Measurements from ENCODE around the gene HLA-DQA2. TPM values are rescaled to one million over a fixed set of nuclear protein-coding genes. Genes with fewer than 3 reads are reported as not detected.
A peak's percentile ranks its signal among the peaks of the same experiment; 100 is the strongest.
"Not testable (repeated sequence)": the region's sequence is repeated elsewhere in the genome, so short reads cannot be mapped to it uniquely, and the experiment has no call there.

Gene HLA-DQA2
- not detected in 2 replicates for total RNA-seq

DNA sequence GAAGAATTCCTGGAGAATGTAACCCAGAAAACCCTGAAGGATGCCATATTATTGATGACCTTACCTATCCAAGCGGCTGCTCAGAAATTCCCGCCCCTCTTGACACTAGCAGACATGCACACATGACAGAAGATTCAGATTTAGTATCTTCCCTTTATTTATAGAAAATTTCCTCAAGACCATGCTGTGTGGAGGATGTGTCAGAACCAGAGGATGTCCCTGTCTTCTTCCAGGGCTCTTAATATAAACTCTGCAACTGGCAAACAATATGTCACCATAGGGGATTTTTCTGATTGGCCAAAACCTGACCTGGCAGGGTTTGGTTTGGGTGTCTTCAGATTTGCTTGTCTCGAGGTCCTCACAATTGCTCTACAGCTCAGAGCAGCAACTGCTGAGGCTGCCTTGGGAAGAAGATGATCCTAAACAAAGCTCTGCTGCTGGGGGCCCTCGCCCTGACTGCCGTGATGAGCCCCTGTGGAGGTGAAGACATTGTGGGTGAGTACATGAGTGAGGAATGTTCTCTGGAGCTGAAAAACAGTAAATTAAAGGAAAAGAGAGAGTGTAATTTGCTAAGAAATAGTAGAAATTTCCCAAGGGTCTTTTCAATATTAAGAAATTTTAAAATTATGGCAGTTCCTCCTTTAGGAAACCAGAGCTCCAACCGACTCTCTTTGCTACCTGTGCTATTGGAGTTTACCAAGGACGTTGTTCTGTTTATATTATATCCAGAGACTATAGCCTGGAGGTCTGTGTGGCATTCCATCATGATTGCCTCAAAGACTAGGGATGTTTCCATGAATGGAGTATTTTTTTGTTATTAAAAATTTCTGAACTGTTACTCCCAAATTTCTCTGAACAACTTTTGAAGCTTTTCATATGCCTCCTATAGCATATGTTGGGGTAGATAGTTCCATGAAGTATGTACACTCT, at the start of gene HLA-DQA2:
TSS of gene HLA-DQA2 (plus strand) at position 361 of the 930 bp plus-strand sequence. CDS start at position 414, 53 bp downstream.
- no peak for DNase-seq (ENCODE audit: low read depth in 2 of 2)

DNA sequence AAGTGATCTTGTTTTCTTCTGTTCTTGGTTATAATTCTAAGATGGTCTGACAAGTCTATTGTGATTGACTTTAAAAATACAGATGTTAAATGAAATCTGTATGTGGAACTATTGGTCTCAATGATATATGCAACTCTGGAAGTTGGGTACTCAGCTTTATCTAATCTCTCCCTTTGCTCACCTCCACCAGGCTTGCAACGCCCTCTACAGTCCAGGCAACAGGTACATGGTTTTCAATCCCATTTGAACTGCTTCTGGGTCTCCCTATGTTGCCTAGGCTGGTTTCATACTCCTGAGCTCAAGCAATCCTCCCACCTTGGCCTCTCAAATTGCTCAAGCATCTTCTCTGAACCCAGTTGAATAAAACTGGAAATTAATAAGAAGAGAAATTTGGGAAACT, 49.2 kb upstream of the HLA-DQA2 start:
- peak in 1 of 2 donors; percentile 38 for DNase-seq (ENCODE audit: low read depth in 2 of 2)

DNA sequence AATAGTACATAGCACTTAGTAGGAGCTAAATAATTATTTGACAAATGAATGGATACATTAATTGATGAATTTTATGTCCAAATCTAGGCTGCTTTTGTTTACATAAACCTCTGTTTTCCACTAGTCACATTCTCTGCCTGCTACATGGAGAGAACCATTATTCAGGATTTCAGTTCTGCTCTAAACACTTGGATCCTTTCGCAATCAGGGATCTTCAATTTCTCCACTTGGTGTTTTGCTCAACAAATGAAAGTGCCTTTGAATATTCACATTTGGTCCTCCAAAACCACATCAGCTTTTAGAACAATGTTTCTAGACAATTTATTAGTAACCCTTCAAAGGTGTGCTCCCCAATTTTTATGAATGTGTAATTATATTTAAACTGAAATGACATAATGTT, 44.2 kb upstream of the HLA-DQA2 start:
- DNase-seq (ENCODE audit: low read depth in 2 of 2) = no peak

DNA sequence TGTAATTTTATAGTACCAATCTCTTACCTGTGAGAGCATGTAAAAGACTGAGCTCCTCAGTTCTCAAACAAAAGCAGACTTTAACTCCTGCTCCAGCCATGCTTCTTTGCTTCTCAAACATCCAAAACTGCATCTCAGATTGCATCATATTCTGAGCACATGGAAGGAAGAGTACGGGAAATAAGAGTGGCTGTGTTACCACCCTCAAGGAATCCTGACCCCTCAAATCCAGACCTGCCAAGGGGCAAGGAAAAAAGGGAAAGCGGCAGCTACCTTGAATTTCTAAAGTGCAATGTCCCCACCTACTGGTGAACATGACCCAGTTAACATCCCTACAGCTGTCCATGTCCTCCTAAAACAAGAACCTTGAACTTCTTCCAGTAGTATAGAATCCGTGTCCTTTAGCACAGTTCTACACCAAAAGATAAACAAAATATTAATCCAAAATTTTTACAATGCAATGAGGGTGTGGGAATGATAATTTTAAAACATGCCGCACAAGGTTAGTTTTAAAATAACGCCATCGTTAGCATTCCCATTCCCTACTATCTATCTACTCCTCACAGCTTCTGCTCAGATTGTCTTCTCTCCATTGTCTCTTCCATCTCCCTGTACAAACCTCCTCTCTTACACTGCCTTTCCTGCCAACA, 40.7 kb upstream of the HLA-DQA2 start:
- peak; percentile 70 to 72 for DNase-seq (ENCODE audit: low read depth in 2 of 2)

DNA sequence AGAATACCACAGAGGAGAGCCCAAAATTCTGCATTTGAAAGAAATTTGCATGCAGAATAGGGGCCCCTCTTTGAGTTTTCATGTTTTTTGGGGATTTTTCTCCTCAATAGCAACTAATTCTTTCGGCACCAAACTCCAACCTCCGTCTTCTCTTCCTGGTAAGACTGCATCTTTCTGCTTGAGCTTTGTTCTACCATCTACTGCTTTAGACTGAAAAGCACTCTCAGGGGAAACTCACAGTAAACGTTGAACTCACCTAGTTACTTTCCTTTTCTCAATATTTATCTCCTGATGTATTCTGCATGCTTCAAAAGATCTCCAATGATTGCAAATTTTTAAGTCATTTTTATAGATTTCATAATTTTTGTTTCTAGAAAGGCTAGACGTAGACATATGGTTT, 37.8 kb upstream of the HLA-DQA2 start:
- no peak for DNase-seq (ENCODE audit: low read depth in 2 of 2)

DNA sequence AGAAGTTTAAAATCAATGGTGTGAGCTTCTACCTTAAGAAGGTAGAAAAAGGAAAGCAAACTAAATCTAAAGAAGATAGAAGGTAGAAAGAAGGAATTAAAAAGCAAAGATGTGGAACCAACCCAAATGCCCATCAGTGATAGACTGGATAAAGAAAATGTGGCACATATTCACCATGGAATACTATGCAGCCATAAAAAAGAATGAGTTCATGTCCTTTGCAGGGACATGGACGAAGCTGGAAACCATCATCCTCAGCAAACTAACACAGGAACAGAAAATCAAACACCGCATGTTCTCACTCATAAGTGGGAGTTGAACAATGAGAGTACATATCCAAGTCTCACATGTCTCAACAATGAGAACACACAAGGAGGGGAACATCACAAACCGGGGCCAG, 36.0 kb upstream of the HLA-DQA2 start:
- not testable (repeated sequence) for DNase-seq (ENCODE audit: low read depth in 2 of 2)

DNA sequence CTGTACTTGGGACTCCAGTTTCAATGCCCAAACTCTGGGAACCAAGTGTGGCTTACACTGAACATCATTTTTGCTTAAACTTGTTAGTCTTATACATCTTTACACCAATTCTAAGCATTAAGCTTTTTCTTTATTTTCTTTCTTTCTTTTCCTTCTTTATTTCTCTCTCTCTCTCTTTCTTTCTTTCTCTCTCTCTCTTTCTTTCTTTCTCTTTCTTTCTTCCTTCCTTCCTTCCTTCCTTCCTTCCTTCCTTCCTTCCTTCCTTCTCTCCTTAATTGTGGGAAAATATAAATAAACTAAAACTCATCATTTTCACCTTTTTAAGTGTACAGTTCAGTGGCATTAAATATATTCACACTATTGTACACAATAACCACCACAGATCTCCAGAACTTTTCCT, 31.6 kb upstream of the HLA-DQA2 start:
- DNase-seq (ENCODE audit: low read depth in 2 of 2) = no peak

DNA sequence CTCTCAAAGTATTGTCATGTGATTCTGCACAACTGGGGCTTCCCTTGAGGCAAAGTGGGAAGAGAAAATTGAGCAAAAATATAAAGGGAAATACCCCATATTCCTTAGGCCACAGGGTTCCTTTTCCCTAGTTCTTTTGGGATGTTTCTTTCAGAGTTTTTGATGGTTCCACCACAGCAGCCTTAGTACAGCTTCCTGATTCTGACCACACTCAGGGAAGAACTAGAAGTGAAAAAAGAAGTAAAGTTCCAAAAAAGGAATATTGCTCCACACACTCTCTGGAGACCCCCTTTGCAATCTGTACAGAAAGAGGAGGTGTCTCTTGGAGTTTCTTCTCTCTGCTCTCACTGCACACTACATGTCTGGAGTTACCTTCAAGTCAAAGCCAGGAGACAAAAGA, 27.9 kb upstream of the HLA-DQA2 start:
- DNase-seq (ENCODE audit: low read depth in 2 of 2) = no peak

DNA sequence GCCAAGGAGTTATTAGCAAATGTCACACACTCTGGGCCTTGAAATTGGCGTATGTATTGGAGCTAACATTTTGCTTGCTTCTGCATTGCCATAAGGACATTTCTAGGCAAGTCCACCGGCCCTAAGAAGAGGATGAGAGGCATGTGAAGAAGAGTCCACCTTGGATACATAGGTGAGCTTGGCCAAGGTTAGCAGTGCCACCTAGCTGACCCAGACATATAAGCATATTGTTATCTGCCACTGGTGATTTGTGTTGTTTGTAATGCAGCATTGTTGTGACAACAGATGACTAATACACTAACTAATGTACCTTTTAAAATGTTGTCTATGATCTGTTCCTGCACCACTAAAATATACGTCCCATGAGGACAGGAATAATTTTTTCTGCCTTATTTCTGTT, 24.8 kb upstream of the HLA-DQA2 start:
- no peak for DNase-seq (ENCODE audit: low read depth in 2 of 2)

DNA sequence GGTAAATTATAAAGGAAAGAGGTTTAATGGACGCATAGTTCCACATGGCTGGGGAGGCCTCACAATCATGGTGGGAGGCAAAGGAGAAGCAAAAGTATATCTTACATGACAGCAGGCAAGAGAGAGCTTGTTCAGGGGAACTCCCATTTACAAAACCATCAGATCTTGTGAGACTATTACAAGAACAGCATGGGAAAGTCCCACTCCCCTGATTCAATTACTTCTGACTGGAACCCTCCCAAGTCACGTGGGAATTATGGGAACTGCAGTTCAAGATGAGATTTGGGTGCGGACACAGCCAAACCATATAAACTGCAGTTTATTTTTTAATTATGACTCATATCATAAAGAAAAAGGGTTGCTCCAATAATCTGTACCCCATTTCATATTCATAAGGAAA, 22.3 kb upstream of the HLA-DQA2 start:
- DNase-seq (ENCODE audit: low read depth in 2 of 2) = no peak

DNA sequence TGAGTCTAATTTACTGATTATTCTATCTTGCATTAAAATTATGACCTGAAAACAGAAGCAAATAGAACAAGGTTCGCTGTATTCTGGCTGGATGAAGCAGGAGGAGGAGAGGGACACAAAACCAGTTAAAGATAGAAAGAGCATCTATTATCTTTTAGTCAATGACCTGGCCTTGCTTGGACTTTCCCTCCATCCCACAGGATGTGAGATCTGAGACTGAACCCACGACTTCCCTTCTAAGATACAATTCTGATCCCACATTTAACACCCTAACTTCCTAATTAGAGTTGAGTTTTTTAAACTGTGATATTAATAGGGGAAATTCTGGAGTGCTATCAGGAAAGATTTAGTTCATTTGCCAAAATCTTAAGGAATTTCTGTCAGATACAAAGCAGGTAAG, 3.1 kb upstream of the HLA-DQA2 start:
- DNase-seq (ENCODE audit: low read depth in 2 of 2) = no peak

DNA sequence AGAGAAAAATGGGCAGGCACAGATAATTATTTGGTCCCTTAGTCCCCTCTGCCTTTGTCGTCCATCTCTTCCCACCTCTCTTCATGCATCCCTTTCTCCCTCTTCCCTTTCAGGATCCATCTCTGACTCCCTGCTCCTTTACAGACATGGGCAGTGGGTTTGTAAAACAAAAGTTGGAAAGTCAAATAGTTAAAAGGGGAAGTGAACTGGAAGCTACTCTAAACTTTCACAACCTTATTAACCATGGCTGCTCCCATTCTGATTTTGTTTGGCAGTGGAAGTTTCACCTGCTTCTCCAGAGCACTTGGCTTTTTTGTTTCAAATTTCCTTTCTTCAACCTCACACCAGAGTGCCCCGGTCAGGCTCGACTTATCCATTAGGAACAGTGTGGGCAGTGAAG, 1.2 kb downstream of the HLA-DQA2 start:
- DNase-seq (ENCODE audit: low read depth in 2 of 2) = no peak

DNA sequence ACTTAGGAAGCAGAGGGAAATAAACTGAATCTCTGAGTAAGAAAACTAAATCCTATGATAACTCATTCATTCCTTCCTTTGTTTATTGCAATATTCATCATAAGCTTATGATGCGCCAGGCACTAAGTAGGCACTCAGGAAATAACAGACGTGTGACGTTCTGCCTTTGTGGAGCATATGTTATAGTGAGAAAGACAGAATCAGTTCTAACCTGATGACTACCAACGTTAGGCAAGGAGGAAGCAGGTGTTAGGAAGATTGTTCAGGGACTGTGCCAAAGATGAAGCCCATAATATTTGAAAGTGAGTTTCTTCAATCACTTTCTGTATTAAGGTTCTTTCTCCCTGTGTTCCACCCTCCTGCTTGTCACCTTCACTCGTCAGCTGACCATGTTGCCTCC, 3.6 kb downstream of the HLA-DQA2 start:
- DNase-seq (ENCODE audit: low read depth in 2 of 2) = peak in 1 of 2 donors; percentile 53

DNA sequence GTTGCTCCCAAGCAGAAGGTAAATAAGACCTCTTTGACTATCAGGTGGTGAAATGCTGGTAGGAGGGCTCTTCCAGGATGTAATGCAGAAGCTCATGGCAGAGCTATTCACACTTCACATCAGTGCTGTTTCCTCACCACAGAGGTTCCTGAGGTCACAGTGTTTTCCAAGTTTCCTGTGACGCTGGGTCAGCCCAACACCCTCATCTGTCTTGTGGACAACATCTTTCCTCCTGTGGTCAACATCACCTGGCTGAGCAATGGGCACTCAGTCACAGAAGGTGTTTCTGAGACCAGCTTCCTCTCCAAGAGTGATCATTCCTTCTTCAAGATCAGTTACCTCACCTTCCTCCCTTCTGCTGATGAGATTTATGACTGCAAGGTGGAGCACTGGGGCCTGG, 4.5 kb downstream of the HLA-DQA2 start:
- peak in 1 of 2 donors; percentile 4 for DNase-seq (ENCODE audit: low read depth in 2 of 2)

DNA sequence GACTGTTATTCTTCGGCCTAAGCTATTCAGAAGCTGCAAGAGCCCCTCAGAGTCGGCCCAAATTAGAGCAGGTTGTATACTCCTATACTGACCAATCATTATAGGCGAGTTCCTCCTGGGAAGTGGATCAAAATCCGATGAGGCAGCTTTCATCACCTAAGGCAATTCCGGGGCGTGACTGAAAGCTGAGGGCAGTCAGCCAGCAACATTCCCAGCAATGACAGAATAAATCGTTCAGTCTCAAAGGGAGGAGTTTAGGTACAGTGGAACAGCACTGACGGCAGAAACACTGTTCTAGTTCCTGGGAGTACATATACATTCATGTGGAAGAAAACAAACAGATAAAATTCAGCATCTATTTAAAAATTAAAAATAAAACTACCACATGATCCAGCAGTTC, 11.4 kb downstream of the HLA-DQA2 start:
- DNase-seq (ENCODE audit: low read depth in 2 of 2) = peak in 1 of 2 donors; percentile 44

DNA sequence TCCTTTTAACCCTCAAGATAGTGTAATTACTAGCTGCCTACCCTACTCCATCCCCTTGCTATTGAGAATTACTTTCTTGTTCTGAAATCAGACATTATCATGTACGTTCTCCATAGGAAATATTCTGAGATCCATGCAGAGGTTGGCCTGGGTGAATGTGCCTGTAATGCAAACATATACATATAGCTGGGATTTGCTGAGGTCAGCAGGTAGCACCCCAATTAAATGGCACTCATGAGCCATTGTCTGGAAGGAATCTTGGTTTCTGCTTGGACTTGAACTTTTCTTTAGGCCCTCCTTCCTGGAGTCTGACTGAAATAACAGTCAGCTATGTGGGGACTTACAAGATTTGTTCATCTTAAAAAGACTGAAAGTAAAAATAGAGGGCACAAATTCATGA, 18.5 kb downstream of the HLA-DQA2 start:
- no peak for DNase-seq (ENCODE audit: low read depth in 2 of 2)

DNA sequence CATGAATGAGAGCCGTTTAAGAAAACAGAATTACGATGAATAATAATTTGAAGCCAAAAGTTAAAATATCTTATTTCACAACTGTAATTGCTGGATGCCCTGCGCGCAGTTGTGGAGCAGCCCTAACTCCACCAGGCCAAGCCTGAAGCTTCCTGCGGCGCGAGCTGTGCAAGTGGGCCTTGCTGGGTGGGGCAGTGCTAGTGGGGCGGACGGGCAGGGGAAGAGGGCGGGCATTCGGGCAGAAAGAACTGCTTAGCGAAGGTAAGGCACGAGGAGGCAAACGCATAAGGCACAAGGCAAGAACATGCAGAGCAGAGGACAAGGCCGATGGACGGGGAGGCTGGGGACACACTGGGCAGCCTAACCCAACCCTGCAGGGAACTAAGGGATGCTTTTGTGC, 19.9 kb downstream of the HLA-DQA2 start:
- DNase-seq (ENCODE audit: low read depth in 2 of 2) = no peak

DNA sequence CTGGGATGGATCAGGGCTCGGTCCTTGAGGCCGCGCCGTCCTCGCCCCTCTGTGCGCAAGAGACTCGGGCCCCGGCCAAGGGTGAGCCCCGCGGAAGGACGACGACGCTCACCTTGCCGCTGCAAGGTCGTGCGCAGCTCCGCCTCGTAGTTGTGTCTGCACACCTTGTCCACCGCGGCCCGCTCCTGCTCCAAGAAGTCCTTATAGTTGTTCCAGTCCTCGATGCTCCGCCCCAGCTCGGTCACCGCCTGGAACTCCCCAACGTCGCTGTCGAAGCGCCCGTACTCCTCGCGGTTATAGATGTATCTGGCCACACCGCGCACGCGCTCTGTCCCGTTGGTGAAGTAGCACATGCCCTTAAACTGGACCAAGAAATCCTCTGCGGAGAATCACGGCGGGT, 20.4 kb downstream of the HLA-DQA2 start:
- DNase-seq (ENCODE audit: low read depth in 2 of 2) = no peak

DNA sequence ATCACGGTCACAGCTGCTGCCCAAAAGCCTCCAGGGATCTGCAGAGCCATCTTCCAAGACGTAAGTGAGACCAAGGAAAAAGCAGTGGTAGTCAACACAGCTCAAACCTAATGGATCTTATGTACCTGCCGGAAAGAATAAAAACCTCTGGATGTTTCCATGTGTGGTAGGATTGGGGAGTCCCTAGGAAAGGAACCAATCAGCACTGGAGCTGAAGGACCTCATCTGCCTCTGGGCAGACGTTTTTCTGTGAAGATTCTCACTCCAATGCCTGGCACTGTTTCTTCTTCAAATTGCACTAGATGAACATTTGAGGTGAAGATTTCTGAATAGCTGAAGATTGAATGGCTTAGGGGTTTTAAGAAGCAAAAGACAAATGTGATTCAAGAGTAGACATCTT, 22.2 kb downstream of the HLA-DQA2 start, which contains the start of gene HLA-DQB2:
TSS of gene HLA-DQB2 (minus strand) at position 112 of the 400 bp plus-strand sequence. CDS start at position 50, 62 bp downstream.
- peak in 1 of 2 donors; percentile 10 for DNase-seq (ENCODE audit: low read depth in 2 of 2)

DNA sequence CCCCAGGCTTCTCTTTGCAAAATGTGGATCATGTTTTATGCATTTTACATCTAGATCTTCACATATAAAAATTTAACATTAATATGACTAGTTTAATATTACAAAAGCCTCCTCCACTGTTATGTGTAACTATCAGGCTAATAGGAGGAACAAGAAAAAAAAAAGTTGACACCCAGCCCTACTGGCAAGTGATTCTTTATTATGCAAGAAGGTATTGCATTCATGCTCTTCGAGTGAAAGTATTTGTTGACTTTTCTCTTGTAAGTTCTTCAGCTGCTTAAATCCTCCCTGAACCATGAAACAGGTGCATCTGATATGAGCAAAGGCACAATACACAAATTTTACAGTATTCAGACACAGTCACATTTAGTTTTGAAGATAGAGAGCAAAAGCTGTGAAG, 22.9 kb downstream of the HLA-DQA2 start:
- DNase-seq (ENCODE audit: low read depth in 2 of 2) = no peak

DNA sequence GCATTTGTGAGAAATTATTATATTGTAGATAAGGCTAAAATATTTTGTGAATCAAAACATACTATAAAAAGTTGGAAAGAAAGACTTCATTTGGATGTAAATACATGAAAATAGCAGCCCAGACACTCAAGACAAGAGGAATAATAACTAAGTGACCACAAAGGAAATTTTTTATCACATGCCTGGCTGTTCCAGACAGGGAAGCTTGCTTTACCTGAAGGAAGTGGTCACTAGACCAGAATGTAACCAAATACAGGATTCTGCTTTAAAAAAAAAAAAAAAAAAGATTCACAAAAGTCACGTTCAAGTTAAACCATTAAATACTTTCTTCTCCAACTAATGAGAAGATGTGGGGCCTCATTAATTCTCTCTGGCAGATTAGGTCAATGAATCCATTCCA, 31.5 kb downstream of the HLA-DQA2 start:
- DNase-seq (ENCODE audit: low read depth in 2 of 2) = no peak

DNA sequence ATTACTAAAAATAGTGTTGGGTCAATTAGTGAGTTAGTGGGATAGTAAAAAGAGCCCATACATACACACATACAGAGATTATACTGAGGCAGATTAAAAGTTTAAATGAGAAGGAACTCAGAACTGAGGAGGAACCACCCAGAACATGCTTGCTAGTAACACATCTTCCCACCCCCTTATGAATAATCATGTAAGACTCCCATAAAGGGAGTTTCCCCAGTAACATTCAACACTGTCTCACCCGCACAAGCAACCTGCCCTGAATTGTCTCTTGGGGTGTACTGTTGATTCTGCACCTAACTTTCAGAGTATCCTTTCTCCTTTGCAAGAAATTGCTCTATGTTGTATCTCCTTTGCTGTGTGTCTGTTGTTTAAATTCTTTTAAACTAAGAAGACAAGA, 33.2 kb downstream of the HLA-DQA2 start:
- no peak for DNase-seq (ENCODE audit: low read depth in 2 of 2)

DNA sequence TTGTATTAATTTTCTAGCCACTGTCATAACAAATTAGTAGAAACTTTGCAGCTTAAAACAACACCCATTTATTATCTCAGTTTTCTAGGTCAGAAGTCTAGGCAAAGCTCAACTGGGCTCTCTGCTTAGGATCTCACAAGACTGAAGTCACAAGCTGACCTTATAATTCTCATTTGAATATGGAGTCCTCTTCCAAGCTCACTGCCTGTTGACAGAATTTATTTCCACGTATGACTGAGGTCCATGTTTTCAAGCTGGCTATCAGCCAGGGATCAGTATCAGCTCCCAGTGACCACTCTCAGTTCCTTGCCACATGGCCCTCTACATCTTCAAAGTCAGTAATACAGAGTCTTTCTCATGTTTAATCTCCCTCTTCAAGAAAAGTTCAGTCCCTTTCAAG, 33.9 kb downstream of the HLA-DQA2 start:
- no peak for DNase-seq (ENCODE audit: low read depth in 2 of 2)
